GM12878 (cell line): ENCODE results near the gene SLC25A47. TPM values are rescaled to one million over a fixed set of nuclear protein-coding genes. Genes with fewer than 3 reads are reported as not detected.
A peak's percentile ranks its signal among the peaks of the same experiment; 100 is the strongest.
"Not testable (repeated sequence)": the region's sequence is repeated elsewhere in the genome, so short reads cannot be mapped to it uniquely, and the experiment has no call there.

Experiments used
- ATAC-seq: fragments of 200-7000 bp; cut with Tn5 transposase; 3 replicates; pipeline ENCODE4 v1.9.1; 2020; ENCODE audit warnings: mild to moderate bottlenecking, moderate library complexity
- BruUV-seq: library from RNA; stranded (reverse); fragments of 400-500 nt; replicated peaks from 2 replicates; lab custom pipeline; 2021; lab: Mats Ljungman, UMichigan
- CTCF ChIA-PET: fragments of 300-600 bp; sonication (Branson Sonifier 250); formaldehyde crosslinking; extraction: SDS; loops from one replicate; lab custom pipeline; 2021; ENCODE audit warnings: inconsistent platforms; lab: Yijun Ruan, JAX
- POLR2A ChIA-PET: fragments of 350-600 bp; formaldehyde crosslinking; extraction: SDS; loops from one replicate; lab custom pipeline; 2021; ENCODE audit warnings: inconsistent platforms; lab: Charles Lee
- RAD21 ChIA-PET: fragments of 300-600 bp; sonication (Branson Sonifier 250); formaldehyde crosslinking; loops from one replicate; lab custom pipeline; 2023; ENCODE audit warnings: antibody characterized with exemption; ENCODE audit not compliant: unreplicated experiment; lab: Charles Lee
- SMC1A ChIA-PET: fragments of 300-600 bp; sonication (Branson Sonifier 250); formaldehyde crosslinking; loops from one replicate; lab custom pipeline; 2023; ENCODE audit not compliant: unreplicated experiment, uncharacterized antibody; lab: Charles Lee
- DNase-seq: peaks from one replicate; pipeline ENCODE4 v3.0.0-alpha.2; 2011; ENCODE audit warnings: low read depth, low spot score
- FAIRE-seq: peaks from 3 replicates; lab custom pipeline; 2011; peaks lifted over from hg19 to GRCh38; lab: Jason Lieb, UNC
- H2AFZ ChIP-seq: 2 replicates; pipeline ENCODE4 v1.6.0; 2011; ENCODE audit warnings: low read depth, low read length, control low read depth; ENCODE audit not compliant: control insufficient read depth
- H3K27ac ChIP-seq: 2 replicates; pipeline ENCODE4 v1.5.1; 2011; ENCODE audit warnings: control low read depth; ENCODE audit not compliant: control insufficient read depth, insufficient read depth
- H3K27me3 ChIP-seq, 2 experiments: replicated peaks in 1 of 2; 2 replicates each; pipeline versions ENCODE4 v1.6.0 to v1.6.1; 2011; ENCODE audit warnings: low read length in 1 of 2; ENCODE audit not compliant: control insufficient read depth in 2 of 2, insufficient read depth in 2 of 2
- H3K36me3 ChIP-seq, 2 experiments: 2 replicates each; pipeline ENCODE4 v1.5.1; 2011; ENCODE audit warnings: low read length in 1 of 2; ENCODE audit not compliant: control insufficient read depth in 2 of 2, insufficient read depth in 2 of 2
- H3K4me1 ChIP-seq: 2 replicates; pipeline ENCODE4 v1.6.1; 2011; ENCODE audit warnings: mild to moderate bottlenecking, low read length, moderate library complexity, mixed read lengths; ENCODE audit not compliant: control insufficient read depth, insufficient read depth
- H3K4me2 ChIP-seq: 2 replicates; pipeline ENCODE4 v1.6.0; 2011; ENCODE audit warnings: control low read depth; ENCODE audit not compliant: control insufficient read depth, insufficient read depth
- H3K4me3 ChIP-seq: fragments of 200-600 bp; sonication (generic); 2 replicates; pipeline ENCODE4 v1.5.1; 2016
- H3K79me2 ChIP-seq: 2 replicates; pipeline ENCODE4 v1.6.0; 2011; ENCODE audit warnings: low read length; ENCODE audit not compliant: control insufficient read depth, insufficient read depth
- H3K9ac ChIP-seq: 2 replicates; pipeline ENCODE4 v1.8.0; 2011; ENCODE audit warnings: low read length, control low read depth, mixed read lengths; ENCODE audit not compliant: control insufficient read depth, insufficient read depth
- H3K9me3 ChIP-seq: replicated peaks from 3 replicates; pipeline ENCODE4 v1.5.1; 2011; ENCODE audit warnings: mild to moderate bottlenecking, low read length; ENCODE audit not compliant: control insufficient read depth, insufficient read depth
- H4K20me1 ChIP-seq: 2 replicates; pipeline ENCODE4 v1.6.0; 2011; ENCODE audit not compliant: control insufficient read depth, insufficient read depth
- BACH1 ChIP-seq: fragments of 450-650 bp; IDR thresholded peaks from 2 replicates; pipeline ENCODE4 v1.6.1; 2017; ENCODE audit warnings: mild to moderate bottlenecking, borderline replicate concordance
- DPF2 ChIP-seq: fragments of 450-650 bp; IDR thresholded peaks from 2 replicates; pipeline ENCODE4 v1.6.1; 2017; ENCODE audit warnings: mild to moderate bottlenecking
- IKZF1 ChIP-seq: fragments of 450-650 bp; conservative IDR thresholded peaks from 2 replicates; pipeline ENCODE4 v1.6.1; 2017; ENCODE audit warnings: antibody characterized with exemption, mild to moderate bottlenecking
- WGBS: methylation state at CpG from one replicate; pipeline ENCODE4 v1.1.6; 2016; ENCODE audit warnings: low lambda C conversion rate; ENCODE audit not compliant: insufficient replicate concordance, insufficient coverage; ENCODE audit errors: missing lambda C conversion rate; 5-methylcytosine and 5-hydroxymethylcytosine counted together
- in situ Hi-C: fragments of 300-500 bp; cut with MboI; formaldehyde crosslinking; loops from 9 replicates; pipeline ENCODE4 v1.14.3; 2018; ENCODE audit warnings: mixed read lengths
- intact Hi-C: fragments of 100-400 bp; cut with micrococcal nuclease; formaldehyde crosslinking; loops from one replicate; pipeline ENCODE4 v1.14.2; 2022; ENCODE audit not compliant: unreplicated experiment
- polyA plus RNA-seq, 11 experiments: library from polyadenylated mRNA; depleted of rRNA in 4 of 11; unstranded in 6 of 11; stranded (reverse) in 5 of 11; fragments of >200 nt; fragmentation: Nextera tagmentation in 4 of 11; fragmentation: Illumina TruSeq in 1 of 11; extraction: Ambion mirVana in 4 of 11; extraction: Trizol in 1 of 11; gene quantifications; 1 replicate in 1 of 11; 2 replicates in 10 of 11; pipeline versions ENCODE4 v1.2.1 to v1.2.3, GENCODE V29; 2011 to 2016; ENCODE audit warnings: inconsistent platforms in 2 of 11, missing spikeins in 2 of 11, low read depth in 1 of 11
- total RNA-seq, 4 experiments: library from RNA; depleted of rRNA in 3 of 4; stranded (reverse); fragments of >200 nt in 3 of 4; fragmentation: Illumina TruSeq in 1 of 4; extraction: Trizol in 1 of 4; gene quantifications; 2 replicates each; pipeline versions ENCODE4 v1.2.1 to v1.2.3, GENCODE V29; 2013 to 2021

Gene SLC25A47
- total and polyA plus RNA-seq, 10 of the 15 experiments (the other 5 are each of a cell fraction or from before 2014, with no cell fraction given), result 0.14 TPM; not detected in 9

DNA sequence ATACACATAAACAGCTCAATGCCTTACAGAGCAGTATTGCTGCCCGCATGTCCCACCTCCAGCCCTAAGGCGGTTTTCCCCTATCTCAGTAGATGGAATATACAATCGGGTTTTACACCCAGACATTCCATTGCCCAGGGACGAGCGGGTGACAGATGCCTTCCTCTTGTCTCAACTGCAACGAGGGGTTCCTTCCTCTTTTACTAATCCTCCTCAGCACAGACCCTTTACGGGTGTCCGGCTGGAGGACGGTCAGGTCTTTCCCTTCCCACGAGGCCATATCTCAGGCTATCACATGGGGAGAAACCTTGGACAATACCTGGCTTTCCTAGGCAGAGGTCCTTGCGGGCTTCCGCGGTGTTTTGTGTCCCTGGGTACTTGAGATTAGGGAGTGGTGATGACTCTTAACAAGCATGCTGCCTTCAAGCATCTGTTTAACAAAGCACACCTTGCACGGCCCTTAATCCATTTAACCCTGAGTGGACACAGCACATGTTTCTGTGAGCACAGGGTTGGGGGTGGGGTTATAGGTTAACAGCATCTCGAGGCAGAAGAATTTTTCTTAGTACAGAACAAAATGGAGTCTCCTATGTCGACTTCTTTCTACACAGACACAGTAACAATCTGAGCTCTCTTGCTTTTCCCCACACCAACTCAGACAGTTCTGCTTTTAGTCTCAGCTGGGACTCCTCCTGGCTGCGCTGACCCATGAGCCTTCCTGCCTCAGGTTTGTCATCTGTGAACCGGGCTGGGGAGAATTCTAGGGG is 10.8 kb upstream of the SLC25A47 start:
- ATAC-seq, H3K27ac ChIP-seq, H3K79me2 ChIP-seq, H3K9ac ChIP-seq, BruUV-seq, H3K9me3 ChIP-seq, intact Hi-C loops, H4K20me1 ChIP-seq, FAIRE-seq, DNase-seq, H3K27me3 ChIP-seq, SMC1A ChIA-PET, H3K4me3 ChIP-seq, POLR2A ChIA-PET, H3K36me3 ChIP-seq, H2AFZ ChIP-seq, H3K4me2 ChIP-seq, in situ Hi-C loops, H3K4me1 ChIP-seq: not testable (repeated sequence)
- 12% methylated on average over 18 of the region's 18 CpGs for WGBS
- ChIA-PET CTCF (interaction anchor here (1.0 to 2.0 kb wide), 3 partner anchors 9 to 52 kb away, joined by 3 to 9 read pairs (median 4); no protein-coding TSS in a partner anchor), RAD21 (interaction anchor here (1.1 to 1.7 kb wide), 4 partner anchors 9 to 63 kb away, joined by 3 to 6 read pairs (median 4); a partner anchor contains a TSS)

- TF ChIP-seq DPF2 (peak; percentile 37; the same call in 1 of the 2 replicates), IKZF1 (no peak; the same call in 1 of the 2 replicates), BACH1 (no peak)
- Histone ChIP-seq H3K4me3 (no peak overlapping the region), H3K9me3 (no peaks in the 10 kb centered on the region), H3K4me2 (no peak overlapping the region), H3K36me3 (no peaks in the 10 kb centered on the region), H4K20me1 (no peaks in the 10 kb centered on the region), H3K9ac (no peak overlapping the region), H2AFZ (no peak overlapping the region), H3K79me2 (no peaks in the 10 kb centered on the region), H3K4me1 (peaks cover 4% of the 10 kb centered on the region), H3K27ac (no peak overlapping the region), H3K27me3 (0 out of 4 replicates have a peak, but pooled peaks cover 0 to 2% of the 10 kb centered on the region in 2 experiments)
- DNase-seq (no peak), FAIRE-seq (no peak), ATAC-seq (peak; percentile 62)
- in situ Hi-C loops (no loop called here), intact Hi-C loops (no loop called here)
- CTCF ChIA-PET, result interaction anchor here (1.0 to 2.0 kb wide), 2 partner anchors 10 to 53 kb away, joined by 4 to 9 read pairs; no protein-coding TSS in a partner anchor
- BruUV-seq, result no TSS peak
- SMC1A ChIA-PET, result no interaction called here
- WGBS, result 47% methylated on average over 10 of the region's 10 CpGs
- RAD21 ChIA-PET, result interaction anchor here (1.1 to 1.7 kb wide), 4 partner anchors 10 to 62 kb away, joined by 3 to 6 read pairs (median 4); a partner anchor contains a TSS
- POLR2A ChIA-PET, result no interaction called here
These were observed 10.2 kb upstream of the SLC25A47 start for GRCh38 chr14:100312877-100313400.
